HCT116 (cell line): Measurements from ENCODE around the gene RNASEH2A. TPM values are rescaled to one million over a fixed set of nuclear protein-coding genes. Genes with fewer than 3 reads are reported as not detected.

ENCODE experiments used
- ATAC-seq: fragments of 200-7000 bp; cut with Tn5 transposase; 2 replicates; pipeline ENCODE4 v1.9.1; 2020; ENCODE audit warnings: mild to moderate bottlenecking, moderate library complexity
- BruUV-seq: library from RNA; stranded (reverse); fragments of 400-500 nt; replicated peaks from 2 replicates; lab custom pipeline; 2021; lab: Mats Ljungman, UMichigan
- CTCF ChIA-PET: fragments of 300-600 bp; sonication (Branson Sonifier 250); formaldehyde crosslinking; loops from one replicate; lab custom pipeline; 2021; ENCODE audit warnings: antibody characterized with exemption; lab: Charles Lee
- POLR2A ChIA-PET: fragments of 300-600, 350-600 bp; sonication (Branson Sonifier 250); formaldehyde crosslinking; loops from one replicate; lab custom pipeline; 2021; ENCODE audit warnings: antibody characterized with exemption; lab: Charles Lee
- RAD21 ChIA-PET, 2 experiments: fragments of 300-600 bp; sonication (Branson Sonifier 250); formaldehyde crosslinking; loops; one replicate each; lab custom pipeline; 2023; ENCODE audit warnings: low total read pairs in 2 of 2; ENCODE audit not compliant: uncharacterized antibody in 2 of 2, unreplicated experiment in 2 of 2, low non-redundant PET in 1 of 2; lab: Charles Lee
- DNase-seq: peaks from one replicate; pipeline ENCODE4 v3.0.0-alpha.2; 2010; ENCODE audit warnings: low read depth, low spot score
- H2AFZ ChIP-seq: fragments of 200-600 bp; shearing (Covaris generic), sonication (generic); 2 replicates; pipeline ENCODE4 v1.6.1; 2017; ENCODE audit warnings: low read depth, mixed run types, mixed read lengths, antibody characterized with exemption, low read length; ENCODE audit not compliant: poor library complexity, severe bottlenecking
- H3K27ac ChIP-seq: 2 replicates; pipeline ENCODE4 v1.5.1; 2012; ENCODE audit warnings: low read depth, low read length
- H3K27me3 ChIP-seq: fragments of 200-600 bp; sonication (generic); 2 replicates; pipeline ENCODE4 v1.6.1; 2016; ENCODE audit warnings: mixed run types, low read length, mixed read lengths; ENCODE audit not compliant: insufficient read depth
- H3K36me3 ChIP-seq, 2 experiments: fragments of 200-500 bp in 1 of 2; fragments of 200-600 bp in 1 of 2; sonication (Bioruptor generic) in 1 of 2; sonication (generic) in 1 of 2; 2 replicates each; pipeline versions ENCODE4 v1.5.1 to v1.6.1; 2014 to 2016; ENCODE audit warnings: low read length in 2 of 2, inconsistent platforms in 1 of 2, mixed read lengths in 1 of 2, mixed run types in 1 of 2; ENCODE audit not compliant: insufficient read depth in 2 of 2, control insufficient read depth in 1 of 2
- H3K4me1 ChIP-seq, 2 experiments: fragments of 200-600 bp in 1 of 2; sonication (generic) in 1 of 2; 2 replicates each; pipeline versions ENCODE4 v1.5.1 to v1.6.1; 2012 to 2017; ENCODE audit warnings: low read length in 2 of 2, inconsistent platforms in 1 of 2, mild to moderate bottlenecking in 1 of 2, mixed read lengths in 1 of 2, mixed run types in 1 of 2, moderate library complexity in 1 of 2; ENCODE audit not compliant: insufficient read depth in 2 of 2, control insufficient read depth in 1 of 2
- H3K4me2 ChIP-seq: fragments of 200-600 bp; sonication (generic); 2 replicates; pipeline ENCODE4 v1.6.1; 2017; ENCODE audit warnings: mixed run types, low read length, mixed read lengths
- H3K4me3 ChIP-seq, 2 experiments: fragments of 200-600 bp in 1 of 2; sonication (generic) in 1 of 2; replicated peaks in 1 of 2; 2 replicates each; pipeline ENCODE4 v1.5.1; 2011 to 2016; ENCODE audit warnings: low read length in 2 of 2, control low read depth in 1 of 2, low read depth in 1 of 2, mild to moderate bottlenecking in 1 of 2, mixed read lengths in 1 of 2, mixed run types in 1 of 2
- H3K79me2 ChIP-seq: fragments of 200-600 bp; sonication (generic); 2 replicates; pipeline ENCODE4 v1.6.1; 2017; ENCODE audit warnings: mild to moderate bottlenecking, mixed run types, low read length, moderate library complexity, mixed read lengths; ENCODE audit not compliant: insufficient read depth
- H3K9ac ChIP-seq: fragments of 200-600 bp; sonication (generic); 2 replicates; pipeline ENCODE4 v1.6.1; 2016; ENCODE audit warnings: low read length, mixed read lengths
- H3K9me2 ChIP-seq: fragments of 200-600 bp; sonication (generic), shearing (Covaris generic); 2 replicates; pipeline ENCODE4 v1.6.1; 2017; ENCODE audit warnings: mixed run types, mild to moderate bottlenecking, moderate library complexity; ENCODE audit not compliant: insufficient read depth
- H3K9me3 ChIP-seq, 2 experiments: fragments of 200-500 bp in 1 of 2; fragments of 200-600 bp in 1 of 2; sonication (Bioruptor generic) in 1 of 2; sonication (generic) in 1 of 2; 2 replicates each; pipeline ENCODE4 v1.6.1; 2014 to 2017; ENCODE audit warnings: low read length in 2 of 2, mixed read lengths in 2 of 2, inconsistent platforms in 1 of 2, low read depth in 1 of 2, mild to moderate bottlenecking in 1 of 2, mixed run types in 1 of 2, moderate library complexity in 1 of 2; ENCODE audit not compliant: control insufficient read depth in 1 of 2, insufficient read depth in 1 of 2
- H4K20me1 ChIP-seq: fragments of 200-600 bp; sonication (generic), shearing (Covaris generic); 2 replicates; pipeline ENCODE4 v1.6.1; 2017; ENCODE audit warnings: mixed run types, mild to moderate bottlenecking, moderate library complexity; ENCODE audit not compliant: insufficient read depth
- CTCF ChIP-seq, 3 experiments: fragments of 200-600 bp in 1 of 3; sonication (generic) in 1 of 3; IDR thresholded peaks in 2 of 3; conservative IDR thresholded peaks in 1 of 3; 2 replicates each; pipeline ENCODE4 v1.5.1; 2012 to 2017; ENCODE audit warnings: low read depth in 2 of 3, low read length in 2 of 3, antibody characterized with exemption in 1 of 3, borderline replicate concordance in 1 of 3, control low read depth in 1 of 3, mild to moderate bottlenecking in 1 of 3, mixed read lengths in 1 of 3, mixed run types in 1 of 3, moderate library complexity in 1 of 3; ENCODE audit not compliant: insufficient read depth in 1 of 3
- EZH2 ChIP-seq: fragments of 200-600 bp; sonication (generic); IDR thresholded peaks from 2 replicates; pipeline ENCODE4 v1.6.1; 2017; ENCODE audit warnings: antibody characterized with exemption, mixed run types
- EZH2phosphoT487 ChIP-seq: fragments of 200-600 bp; IDR thresholded peaks from 2 replicates; pipeline ENCODE4 v1.6.1; 2018; ENCODE audit warnings: antibody characterized with exemption, borderline replicate concordance
- POLR2A ChIP-seq: IDR thresholded peaks from 2 replicates; pipeline ENCODE4 v1.7.0; 2011; ENCODE audit warnings: borderline replicate concordance; ENCODE audit not compliant: insufficient read depth, insufficient read length; ENCODE audit errors: extremely low read depth
- POLR2AphosphoS5 ChIP-seq: IDR thresholded peaks from 2 replicates; pipeline ENCODE4 v1.6.1; 2011; ENCODE audit warnings: mild to moderate bottlenecking, low read depth, low read length, moderate library complexity
- SIN3A ChIP-seq: IDR thresholded peaks from 2 replicates; pipeline ENCODE4 v1.6.1; 2012; ENCODE audit warnings: low read depth
- SP1 ChIP-seq: IDR thresholded peaks from 2 replicates; pipeline ENCODE4 v1.6.1; 2012; ENCODE audit warnings: low read depth
- YY1 ChIP-seq: IDR thresholded peaks from 2 replicates; pipeline ENCODE4 v1.6.1; 2011; ENCODE audit warnings: low read length, low read depth, moderate library complexity, mild to moderate bottlenecking; ENCODE audit not compliant: insufficient replicate concordance; ENCODE audit errors: extremely low read depth
- ZBTB33 ChIP-seq: IDR thresholded peaks from 2 replicates; pipeline ENCODE4 v1.6.1; 2011; ENCODE audit warnings: mild to moderate bottlenecking, low read length, moderate library complexity; ENCODE audit not compliant: insufficient replicate concordance; ENCODE audit errors: extremely low read depth
- ZFX ChIP-seq: fragments of 450-650 bp; IDR thresholded peaks from 2 replicates; pipeline ENCODE4 v1.6.1; 2017
- intact Hi-C: fragments of 100-400 bp; cut with micrococcal nuclease; formaldehyde crosslinking; loops from 2 replicates; pipeline ENCODE4 v1.10.0; 2022
- total RNA-seq: library from RNA; stranded (reverse); gene quantifications from one replicate; pipeline ENCODE4 v1.2.1, GENCODE V29; 2021; ENCODE audit not compliant: unreplicated experiment
- TF ChIP-seq, protein P1 (sequence below): IDR thresholded peaks from 2 replicates; pipeline ENCODE4 v1.6.1; 2012

Gene RNASEH2A
- total RNA-seq, 1 experiment from 2014 or later, result 54.5 TPM

DNA sequence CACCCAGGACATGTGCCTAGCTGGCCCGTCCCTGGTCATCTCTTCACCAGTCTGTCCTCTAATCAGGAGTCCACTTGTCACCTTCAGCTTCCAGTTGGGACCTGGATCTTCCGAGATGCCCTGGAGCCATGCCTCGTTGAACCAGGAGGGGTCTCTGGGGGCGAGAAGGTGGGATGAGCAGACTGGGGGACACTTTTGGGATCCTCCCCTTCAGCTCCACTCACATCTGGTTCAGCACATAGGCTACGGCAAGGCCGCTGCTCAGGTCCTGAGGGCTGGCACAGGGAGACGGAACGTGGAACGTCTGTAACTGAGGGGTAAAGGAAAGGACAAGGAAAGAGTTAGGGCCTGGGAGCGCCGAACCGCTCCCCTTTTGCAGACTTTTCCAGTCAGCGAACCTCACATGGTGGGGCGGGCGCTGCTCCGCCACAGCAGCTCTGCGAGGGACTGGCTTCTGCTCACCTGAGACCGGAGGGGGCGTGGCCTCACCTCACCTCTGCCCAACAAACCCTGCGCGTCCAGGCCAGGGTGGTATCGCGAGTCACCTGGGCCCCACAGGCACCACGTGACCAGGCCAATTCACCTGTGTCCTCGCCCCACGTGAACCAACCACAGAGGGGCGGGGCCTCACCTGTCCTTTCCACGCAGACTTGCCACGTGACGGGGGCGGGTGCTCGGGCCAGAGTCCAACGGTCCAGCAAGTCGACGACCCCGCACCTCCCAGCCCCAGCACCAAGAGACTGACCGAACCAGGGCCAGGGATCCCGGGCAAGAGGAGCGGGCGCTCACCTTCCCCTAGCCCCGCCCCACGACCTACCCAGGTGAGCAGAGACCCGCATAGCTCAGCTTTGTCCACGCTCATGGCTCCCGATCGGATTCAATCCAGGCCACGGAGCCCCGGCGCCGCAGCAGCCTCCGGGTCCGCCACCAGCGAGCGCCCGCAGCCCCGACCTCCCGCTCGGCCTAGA is 31.5 kb upstream of the RNASEH2A start, which contains the start of gene HOOK2:
TSS of gene HOOK2 (minus strand) at position 965 of the 968 bp plus-strand sequence. CDS start at position 862, 103 bp downstream.
- H3K4me1 ChIP-seq, result peaks cover 41 to 70% of the 10 kb centered on the region in 2 experiments
- peaks cover 6% of the 10 kb centered on the region; the same call in 1 of the 2 replicates for H3K79me2 ChIP-seq
- peak; percentile 95 for DNase-seq
- no peaks in the 10 kb centered on the region for H3K9me2 ChIP-seq
- ATAC-seq, result peak; percentile 76
- H3K4me2 ChIP-seq, result peak within 1 kb of the TSS; percentile 99
- no peaks in the 10 kb centered on the region for H4K20me1 ChIP-seq
- no peaks in the 10 kb centered on the region for H3K27me3 ChIP-seq
- TSS peak; percentile 54 for BruUV-seq
- H3K4me3 ChIP-seq, result peak within 1 kb of the TSS; percentile 80 to 83
- TF ChIP-seq CTCF (IDR thresholded peaks at IDR 0.05 in 2 of 3, conservative IDR thresholded peaks at IDR 0.05 in 1 of 3; ENCODE audit: borderline replicate concordance in 1 of 3, insufficient read depth in 1 of 3, low read depth in 2 of 3, low read length in 2 of 3) (no peak), SIN3A (peak; percentile 52; the same call in 1 of the 2 replicates), EZH2 (no peak), SP1 (peak; percentile 88), POLR2AphosphoS5 (peak; percentile 73), POLR2A (no peak), ZFX (peak; percentile 42; the same call in 1 of the 2 replicates), EZH2phosphoT487 (no peak), ZBTB33 (peak; percentile 88), YY1 (peak; percentile 50)
- TF ChIP-seq, protein P1, sequence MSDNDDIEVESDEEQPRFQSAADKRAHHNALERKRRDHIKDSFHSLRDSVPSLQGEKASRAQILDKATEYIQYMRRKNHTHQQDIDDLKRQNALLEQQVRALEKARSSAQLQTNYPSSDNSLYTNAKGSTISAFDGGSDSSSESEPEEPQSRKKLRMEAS, result peak; percentile 96
- peak within 1 kb of the TSS; percentile 59 for H2AFZ ChIP-seq
- ChIA-PET CTCF (interaction anchor here (0.7 to 7.0 kb wide), 10 partner anchors 8 to 73 kb away, joined by 3 to 88 read pairs (median 5); partner anchors contain the start of genes JUNB and RTBDN), RAD21 (interaction anchor here (1.0 to 1.5 kb wide), 4 partner anchors 9 to 21 kb away, joined by 3 to 4 read pairs (median 4); no protein-coding TSS in a partner anchor), POLR2A (interaction anchor here (0.8 to 8.8 kb wide), 4 partner anchors 12 to 60 kb away, joined by 3 to 172 read pairs (median 4); partner anchors contain the start of genes GET3 and JUNB)
- H3K9me3 ChIP-seq, result no peaks in the 10 kb centered on the region
- intact Hi-C loops, result loop anchor here (5.0 kb wide), 1 partner anchor 72 kb away; no protein-coding TSS in a partner anchor
- peaks cover 0 to 4% of the 10 kb centered on the region in 2 experiments; a peak in 1 of 4 replicates for H3K36me3 ChIP-seq
- H3K9ac ChIP-seq, result peak within 1 kb of the TSS; percentile 78
- H3K27ac ChIP-seq, result peak within 1 kb of the TSS; percentile 94
